GM19328 (cell line): ENCODE data around the gene SGMS1.
"Not testable (repeated sequence)": the region's sequence is repeated elsewhere in the genome, so short reads cannot be mapped to it uniquely, and the experiment has no call there.

ENCODE experiments used
- ATAC-seq: cut with Tn5 transposase; IDR thresholded peaks from one replicate; pipeline ENCODE4 v1.9.1; 2021; ENCODE audit warnings: mild to moderate bottlenecking, moderate library complexity; ENCODE audit not compliant: unreplicated experiment

SGMS1 gene

GRCh38 chr10:50512743-50513416 is 110.9 kb downstream of the SGMS1 start:
- ATAC-seq = peak; percentile 37

- no peak for ATAC-seq
Observed at GRCh38 chr10:50512214-50512595, 111.6 kb downstream of the SGMS1 start.

GRCh38 chr10:50511492-50512213 is 112.1 kb downstream of the SGMS1 start:
- ATAC-seq = no peak

GRCh38 chr10:50510517-50511473 is 113.0 kb downstream of the SGMS1 start:
- ATAC-seq = no peak

GRCh38 chr10:50508315-50509051 is 115.3 kb downstream of the SGMS1 start:
- peak; percentile 74 for ATAC-seq

GRCh38 chr10:50506861-50507573 is 116.7 kb downstream of the SGMS1 start:
- ATAC-seq = no peak

- no peak for ATAC-seq
Observed at GRCh38 chr10:50504389-50504788, 119.4 kb downstream of the SGMS1 start.

DNA sequence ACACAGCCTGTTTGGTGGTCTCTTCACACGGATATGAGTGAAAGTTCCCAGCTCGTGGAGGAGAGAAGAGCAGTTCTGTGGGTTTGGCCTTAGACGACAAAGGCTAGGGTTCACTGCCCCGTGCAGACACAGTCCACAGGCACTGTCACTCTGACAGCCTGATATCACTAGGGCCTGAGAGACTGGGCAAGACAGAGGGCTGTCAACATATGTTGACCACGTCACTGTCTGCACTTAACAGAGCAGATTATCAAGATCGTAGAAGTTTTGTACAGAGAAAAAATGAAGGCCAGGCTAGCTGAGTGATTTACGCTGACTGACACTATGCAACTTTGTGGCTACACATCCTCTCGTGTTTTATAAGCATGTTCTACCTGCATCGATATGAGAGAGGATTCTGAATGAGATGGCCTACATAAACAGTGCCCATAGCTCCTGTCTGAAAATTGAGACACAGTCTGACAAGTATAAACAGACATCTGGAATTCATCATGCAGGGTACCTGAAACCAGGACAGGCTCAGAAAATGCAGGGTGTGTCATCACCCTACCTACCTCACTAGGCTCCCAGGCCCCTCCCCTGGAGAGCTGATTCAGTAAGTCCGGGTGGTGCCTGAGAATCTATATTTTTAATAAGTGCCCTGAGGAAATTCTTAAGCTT is 120.0 kb downstream of the SGMS1 start:
- ATAC-seq = no peak

DNA sequence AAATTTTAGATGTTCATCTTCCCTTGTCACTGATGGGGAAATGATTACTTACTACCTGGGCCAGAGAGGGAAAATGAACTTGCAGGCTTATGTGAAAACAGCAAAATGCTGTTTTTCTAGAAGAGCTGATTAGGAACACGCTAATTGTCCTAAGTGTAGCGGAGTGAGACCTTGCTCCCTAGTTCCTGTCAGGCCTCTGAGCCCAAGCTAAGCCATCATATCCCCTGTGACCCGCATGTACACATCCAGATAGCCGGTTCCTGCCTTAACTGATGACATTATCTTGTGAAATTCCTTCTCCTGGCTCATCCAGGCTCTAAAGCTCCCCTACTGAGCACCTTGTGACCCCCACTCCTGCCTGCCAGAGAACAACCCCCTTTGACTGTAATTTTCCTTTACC is 120.6 kb downstream of the SGMS1 start:
- ATAC-seq = not testable (repeated sequence)

GRCh38 chr10:50501924-50502452 is 121.8 kb downstream of the SGMS1 start:
- no peak for ATAC-seq

- ATAC-seq = no peak
Observed at GRCh38 chr10:50501478-50501877, 122.3 kb downstream of the SGMS1 start.

GRCh38 chr10:50498465-50498864 is 125.3 kb downstream of the SGMS1 start:
- ATAC-seq = no peak

DNA sequence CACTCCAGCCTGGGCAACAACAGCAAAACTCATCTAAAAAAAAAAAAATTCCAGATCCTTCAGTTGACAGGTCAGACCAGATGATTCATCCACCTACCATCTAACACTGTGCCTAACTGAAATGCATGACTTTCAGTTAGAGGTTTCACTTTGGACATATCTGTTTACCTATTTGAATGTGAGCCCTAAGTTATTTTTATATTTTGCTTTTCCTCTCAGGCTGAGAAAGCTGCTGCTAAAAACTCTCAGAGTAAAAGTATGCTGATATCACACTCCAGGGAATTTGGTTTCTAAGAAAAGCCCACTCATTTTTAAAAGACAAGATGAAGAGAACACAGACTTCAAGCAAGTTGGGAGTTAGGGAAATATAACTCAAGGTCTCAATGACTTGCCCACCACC is 126.0 kb downstream of the SGMS1 start:
- ATAC-seq = peak; percentile 83

DNA sequence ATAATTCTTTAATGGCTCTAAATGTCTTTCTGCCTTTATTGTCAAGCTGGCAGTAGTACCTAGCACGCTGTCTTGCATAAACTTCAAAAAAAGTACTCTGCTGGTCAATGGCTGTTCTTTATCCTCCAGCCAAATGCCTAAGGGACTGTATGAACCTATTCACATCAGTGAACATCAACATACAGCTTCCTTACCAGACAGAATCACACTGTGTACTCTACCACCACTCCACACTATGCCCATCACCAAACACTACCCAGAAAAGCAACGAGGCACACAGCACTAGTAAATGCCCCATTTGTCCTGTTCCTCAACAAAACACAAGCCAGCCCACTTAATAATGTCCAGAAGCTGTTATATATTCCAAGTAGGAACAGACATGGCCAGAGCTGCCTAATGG is 127.5 kb downstream of the SGMS1 start:
- no peak for ATAC-seq

GRCh38 chr10:50490241-50490640 is 133.5 kb downstream of the SGMS1 start:
- ATAC-seq = no peak

- ATAC-seq = not testable (repeated sequence)
Observed at GRCh38 chr10:50484550-50484949, 139.2 kb downstream of the SGMS1 start.

DNA sequence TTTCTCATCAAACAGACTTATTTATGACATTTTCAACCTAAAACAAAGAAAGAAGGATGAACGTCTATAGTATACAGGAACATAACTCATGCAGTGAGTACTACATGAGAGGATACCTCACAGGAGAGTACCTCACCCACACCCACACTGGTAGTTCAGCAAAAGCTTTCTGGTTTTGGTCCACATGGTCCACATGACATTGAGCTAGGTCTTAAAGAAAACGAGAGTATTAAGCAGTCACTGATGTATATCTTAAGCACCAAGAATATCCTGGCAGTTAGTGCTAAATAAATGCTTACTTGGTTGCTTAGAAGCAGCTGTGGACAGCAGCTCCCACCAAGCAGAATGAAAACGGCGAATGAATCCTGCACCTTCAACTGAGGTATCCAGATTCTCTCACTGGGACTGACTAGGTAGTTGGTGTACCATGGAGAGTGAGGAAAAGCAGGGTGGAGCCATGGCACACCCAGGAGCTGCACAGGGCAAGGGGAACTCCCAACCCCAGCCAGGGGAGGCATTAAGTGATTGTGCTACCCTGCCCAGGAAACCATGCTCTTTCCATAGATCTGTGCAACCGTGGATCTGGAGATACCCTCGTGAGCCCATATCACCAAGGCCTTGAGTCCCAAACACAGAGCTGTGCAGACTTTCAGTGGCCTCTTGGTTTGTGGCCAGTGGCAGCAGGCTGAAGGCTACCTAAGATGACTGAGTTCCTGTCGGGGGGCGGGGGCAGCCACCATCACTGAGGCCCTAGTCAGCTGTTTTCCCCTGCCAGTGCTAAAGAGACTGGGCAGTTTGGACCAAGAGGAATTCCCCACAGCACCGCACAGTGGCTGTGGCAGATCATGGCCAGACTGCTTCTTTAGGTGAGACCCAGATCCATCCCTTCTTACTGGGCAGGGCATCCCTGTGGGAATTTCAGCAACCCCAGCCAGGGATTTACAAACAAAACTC is 143.4 kb downstream of the SGMS1 start:
- no peak for ATAC-seq
